HepG2 (cell line): ENCODE results near the gene ATP9A. TPM values are rescaled to one million over a fixed set of nuclear protein-coding genes. Genes with fewer than 3 reads are reported as not detected.
A peak's percentile ranks its signal among the peaks of the same experiment; 100 is the strongest.

Source experiments
- FOXK2 ChIP-seq: fragments of 450-650 bp; IDR thresholded peaks from 2 replicates; pipeline ENCODE4 v1.6.1; 2016
- HCFC1 ChIP-seq: fragments of 150-350 bp; IDR thresholded peaks from 2 replicates; pipeline ENCODE4 v1.6.1; 2014; ENCODE audit warnings: low read depth, low read length
- MAF1 ChIP-seq: sonication (generic); formaldehyde crosslinking; IDR thresholded peaks from 2 replicates; pipeline ENCODE4 v1.5.0; 2020; ENCODE audit warnings: missing genetic modification reagents, borderline replicate concordance
- NFE2L2 ChIP-seq: fragments of 150-350 bp; IDR thresholded peaks from 2 replicates; pipeline ENCODE4 v1.6.1; 2014; ENCODE audit warnings: low read length
- SETDB1 ChIP-seq: sonication (generic); formaldehyde crosslinking; IDR thresholded peaks from 2 replicates; pipeline ENCODE4 v1.5.1; 2020; ENCODE audit warnings: missing genetic modification reagents, mild to moderate bottlenecking, borderline replicate concordance
- SMAD9 ChIP-seq: sonication (generic); formaldehyde crosslinking; IDR thresholded peaks from 2 replicates; pipeline ENCODE4 v1.5.1; 2020; ENCODE audit warnings: mild to moderate bottlenecking, missing genetic modification reagents
- TEAD2 ChIP-seq: sonication (generic); formaldehyde crosslinking; IDR thresholded peaks from 2 replicates; pipeline ENCODE4 v1.9.0; 2021; ENCODE audit warnings: missing genetic modification reagents
- ZBTB20 ChIP-seq: sonication (generic); formaldehyde crosslinking; IDR thresholded peaks from 2 replicates; pipeline ENCODE4 v1.8.1; 2023; ENCODE audit warnings: missing genetic modification reagents, low read depth, mild to moderate bottlenecking, borderline replicate concordance
- ZBTB7B ChIP-seq: sonication (generic); formaldehyde crosslinking; IDR thresholded peaks from 2 replicates; pipeline ENCODE4 v1.4.0; 2020; ENCODE audit warnings: missing genetic modification reagents
- ZFP1 ChIP-seq: IDR thresholded peaks from 2 replicates; pipeline ENCODE4 v1.6.1; 2016
- ZNF749 ChIP-seq: sonication (generic); formaldehyde crosslinking; IDR thresholded peaks from 2 replicates; pipeline ENCODE4 v1.8.0; 2022; ENCODE audit warnings: mild to moderate bottlenecking, missing genetic modification reagents, moderate library complexity, borderline replicate concordance
- polyA plus RNA-seq, 8 experiments: library from polyadenylated mRNA; depleted of rRNA in 3 of 8; stranded (reverse) in 7 of 8; unstranded in 1 of 8; fragments of >200 nt; fragmentation: Illumina TruSeq in 4 of 8; extraction: Trizol in 4 of 8; gene quantifications; 2 replicates each; pipeline versions ENCODE4 v1.2.1 to v1.2.3, GENCODE V29; 2011 to 2016; ENCODE audit warnings: low read depth in 4 of 8, missing spikeins in 1 of 8, mixed read lengths in 1 of 8; ENCODE audit not compliant: insufficient read depth in 1 of 8
- total RNA-seq, 5 experiments: library from RNA; depleted of rRNA; stranded (reverse); fragments of >200 nt; fragmentation: Illumina TruSeq; extraction: Trizol; gene quantifications; 2 replicates each; pipeline ENCODE4 v1.2.3, GENCODE V29; 2016; ENCODE audit warnings: low read depth in 1 of 5
- TF ChIP-seq, protein P1 (sequence below): sonication (generic); formaldehyde crosslinking; IDR thresholded peaks from 2 replicates; pipeline ENCODE4 v1.4.0; 2020; ENCODE audit warnings: missing genetic modification reagents, borderline replicate concordance
- TF ChIP-seq, protein P2 (sequence below): sonication (generic); formaldehyde crosslinking; IDR thresholded peaks from 2 replicates; pipeline ENCODE4 v1.4.0; 2020; ENCODE audit warnings: missing genetic modification reagents
- TF ChIP-seq, protein P3 (sequence below): sonication (generic); formaldehyde crosslinking; IDR thresholded peaks from 2 replicates; pipeline ENCODE4 v1.8.0; 2022; ENCODE audit warnings: missing genetic modification reagents, mild to moderate bottlenecking, moderate library complexity, borderline replicate concordance
- TF ChIP-seq, protein P4 (sequence below): sonication (generic); formaldehyde crosslinking; IDR thresholded peaks from 2 replicates; pipeline ENCODE4 v1.5.1; 2020; ENCODE audit warnings: missing genetic modification reagents, mild to moderate bottlenecking, borderline replicate concordance
- TF ChIP-seq, protein P5 (sequence below): sonication (generic); formaldehyde crosslinking; IDR thresholded peaks from 2 replicates; pipeline ENCODE4 v1.4.0; 2020; ENCODE audit warnings: missing genetic modification reagents, borderline replicate concordance

Gene ATP9A
- total and polyA plus RNA-seq, 2 of the 13 experiments (the other 11 are each of a cell fraction or from before 2014, with no cell fraction given), result 11.8 to 18.5 TPM

DNA sequence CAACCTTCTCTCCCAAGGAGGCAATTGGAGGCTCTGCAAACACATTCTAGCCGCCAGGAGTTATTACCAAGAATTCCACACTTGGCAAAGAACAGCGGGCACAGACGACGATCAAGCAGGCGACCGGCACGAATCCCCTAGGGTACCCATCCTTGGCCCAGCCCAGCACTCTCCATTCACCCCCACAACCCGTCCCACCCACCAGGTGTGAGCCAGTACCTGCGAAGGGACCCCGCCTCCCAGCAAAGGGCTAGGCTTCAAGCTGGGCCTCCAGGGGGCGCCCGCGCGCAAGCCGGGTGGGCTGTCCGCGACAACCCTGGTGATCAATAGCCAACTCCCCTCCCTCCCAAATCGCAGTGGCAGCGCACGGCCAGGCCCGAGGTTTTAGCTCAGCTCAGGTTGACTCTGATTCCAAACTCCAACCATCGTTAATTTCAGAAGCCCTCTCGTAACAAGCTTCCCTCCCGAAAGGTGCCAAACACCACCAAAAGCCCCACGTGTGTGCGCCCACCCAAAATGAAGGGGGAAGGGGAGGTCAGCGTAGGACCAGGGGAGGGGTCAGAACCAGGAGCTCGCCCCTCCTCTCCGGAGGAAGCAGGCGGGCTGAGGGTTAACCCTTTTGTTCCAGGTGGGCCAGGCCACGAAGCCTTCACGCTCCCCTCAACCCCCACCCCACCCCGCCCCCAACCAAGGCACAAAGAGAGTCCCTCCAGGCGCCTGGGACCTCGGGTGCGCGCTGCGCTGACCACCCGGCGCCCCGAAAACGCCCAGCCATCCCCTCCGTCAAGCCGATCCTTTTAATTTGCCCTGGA, 32.1 kb upstream of the ATP9A start (continued):
- TF ChIP-seq, protein P1, sequence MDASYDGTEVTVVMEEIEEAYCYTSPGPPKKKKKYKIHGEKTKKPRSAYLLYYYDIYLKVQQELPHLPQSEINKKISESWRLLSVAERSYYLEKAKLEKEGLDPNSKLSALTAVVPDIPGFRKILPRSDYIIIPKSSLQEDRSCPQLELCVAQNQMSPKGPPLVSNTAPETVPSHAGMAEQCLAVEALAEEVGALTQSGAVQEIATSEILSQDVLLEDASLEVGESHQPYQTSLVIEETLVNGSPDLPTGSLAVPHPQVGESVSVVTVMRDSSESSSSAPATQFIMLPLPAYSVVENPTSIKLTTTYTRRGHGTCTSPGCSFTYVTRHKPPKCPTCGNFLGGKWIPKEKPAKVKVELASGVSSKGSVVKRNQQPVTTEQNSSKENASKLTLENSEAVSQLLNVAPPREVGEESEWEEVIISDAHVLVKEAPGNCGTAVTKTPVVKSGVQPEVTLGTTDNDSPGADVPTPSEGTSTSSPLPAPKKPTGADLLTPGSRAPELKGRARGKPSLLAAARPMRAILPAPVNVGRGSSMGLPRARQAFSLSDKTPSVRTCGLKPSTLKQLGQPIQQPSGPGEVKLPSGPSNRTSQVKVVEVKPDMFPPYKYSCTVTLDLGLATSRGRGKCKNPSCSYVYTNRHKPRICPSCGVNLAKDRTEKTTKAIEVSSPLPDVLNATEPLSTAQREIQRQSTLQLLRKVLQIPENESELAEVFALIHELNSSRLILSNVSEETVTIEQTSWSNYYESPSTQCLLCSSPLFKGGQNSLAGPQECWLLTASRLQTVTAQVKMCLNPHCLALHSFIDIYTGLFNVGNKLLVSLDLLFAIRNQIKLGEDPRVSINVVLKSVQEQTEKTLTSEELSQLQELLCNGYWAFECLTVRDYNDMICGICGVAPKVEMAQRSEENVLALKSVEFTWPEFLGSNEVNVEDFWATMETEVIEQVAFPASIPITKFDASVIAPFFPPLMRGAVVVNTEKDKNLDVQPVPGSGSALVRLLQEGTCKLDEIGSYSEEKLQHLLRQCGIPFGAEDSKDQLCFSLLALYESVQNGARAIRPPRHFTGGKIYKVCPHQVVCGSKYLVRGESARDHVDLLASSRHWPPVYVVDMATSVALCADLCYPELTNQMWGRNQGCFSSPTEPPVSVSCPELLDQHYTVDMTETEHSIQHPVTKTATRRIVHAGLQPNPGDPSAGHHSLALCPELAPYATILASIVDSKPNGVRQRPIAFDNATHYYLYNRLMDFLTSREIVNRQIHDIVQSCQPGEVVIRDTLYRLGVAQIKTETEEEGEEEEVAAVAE (CRISPR knock-in tag), result peak; percentile 63; the same call in 1 of the 2 replicates
- TF ChIP-seq ZNF749 (CRISPR knock-in tag), result 0 out of 2 replicates have a peak, but pooled peaks have one; percentile 41
- TF ChIP-seq, protein P2, sequence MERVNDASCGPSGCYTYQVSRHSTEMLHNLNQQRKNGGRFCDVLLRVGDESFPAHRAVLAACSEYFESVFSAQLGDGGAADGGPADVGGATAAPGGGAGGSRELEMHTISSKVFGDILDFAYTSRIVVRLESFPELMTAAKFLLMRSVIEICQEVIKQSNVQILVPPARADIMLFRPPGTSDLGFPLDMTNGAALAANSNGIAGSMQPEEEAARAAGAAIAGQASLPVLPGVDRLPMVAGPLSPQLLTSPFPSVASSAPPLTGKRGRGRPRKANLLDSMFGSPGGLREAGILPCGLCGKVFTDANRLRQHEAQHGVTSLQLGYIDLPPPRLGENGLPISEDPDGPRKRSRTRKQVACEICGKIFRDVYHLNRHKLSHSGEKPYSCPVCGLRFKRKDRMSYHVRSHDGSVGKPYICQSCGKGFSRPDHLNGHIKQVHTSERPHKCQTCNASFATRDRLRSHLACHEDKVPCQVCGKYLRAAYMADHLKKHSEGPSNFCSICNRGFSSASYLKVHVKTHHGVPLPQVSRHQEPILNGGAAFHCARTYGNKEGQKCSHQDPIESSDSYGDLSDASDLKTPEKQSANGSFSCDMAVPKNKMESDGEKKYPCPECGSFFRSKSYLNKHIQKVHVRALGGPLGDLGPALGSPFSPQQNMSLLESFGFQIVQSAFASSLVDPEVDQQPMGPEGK, result peak; percentile 73
- no peak for TF ChIP-seq FOXK2
- TF ChIP-seq ZBTB7B (CRISPR knock-in tag), result peak; percentile 99
- TF ChIP-seq SMAD9 (CRISPR knock-in tag), result no peak
- 0 out of 2 replicates have a peak, but pooled peaks have one; percentile 37 for TF ChIP-seq SETDB1 (CRISPR knock-in tag)
- no peak for TF ChIP-seq HCFC1
- 0 out of 2 replicates have a peak, but pooled peaks have one; percentile 48 for TF ChIP-seq MAF1 (CRISPR knock-in tag)
- TF ChIP-seq NFE2L2, result no peak
- no peak for TF ChIP-seq TEAD2 (CRISPR knock-in tag)
- TF ChIP-seq, protein P3, sequence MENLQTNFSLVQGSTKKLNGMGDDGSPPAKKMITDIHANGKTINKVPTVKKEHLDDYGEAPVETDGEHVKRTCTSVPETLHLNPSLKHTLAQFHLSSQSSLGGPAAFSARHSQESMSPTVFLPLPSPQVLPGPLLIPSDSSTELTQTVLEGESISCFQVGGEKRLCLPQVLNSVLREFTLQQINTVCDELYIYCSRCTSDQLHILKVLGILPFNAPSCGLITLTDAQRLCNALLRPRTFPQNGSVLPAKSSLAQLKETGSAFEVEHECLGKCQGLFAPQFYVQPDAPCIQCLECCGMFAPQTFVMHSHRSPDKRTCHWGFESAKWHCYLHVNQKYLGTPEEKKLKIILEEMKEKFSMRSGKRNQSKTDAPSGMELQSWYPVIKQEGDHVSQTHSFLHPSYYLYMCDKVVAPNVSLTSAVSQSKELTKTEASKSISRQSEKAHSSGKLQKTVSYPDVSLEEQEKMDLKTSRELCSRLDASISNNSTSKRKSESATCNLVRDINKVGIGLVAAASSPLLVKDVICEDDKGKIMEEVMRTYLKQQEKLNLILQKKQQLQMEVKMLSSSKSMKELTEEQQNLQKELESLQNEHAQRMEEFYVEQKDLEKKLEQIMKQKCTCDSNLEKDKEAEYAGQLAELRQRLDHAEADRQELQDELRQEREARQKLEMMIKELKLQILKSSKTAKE (CRISPR knock-in tag), result no peak; the same call in 1 of the 2 replicates
- no peak for TF ChIP-seq ZFP1 (CRISPR knock-in tag)
- TF ChIP-seq, protein P4, sequence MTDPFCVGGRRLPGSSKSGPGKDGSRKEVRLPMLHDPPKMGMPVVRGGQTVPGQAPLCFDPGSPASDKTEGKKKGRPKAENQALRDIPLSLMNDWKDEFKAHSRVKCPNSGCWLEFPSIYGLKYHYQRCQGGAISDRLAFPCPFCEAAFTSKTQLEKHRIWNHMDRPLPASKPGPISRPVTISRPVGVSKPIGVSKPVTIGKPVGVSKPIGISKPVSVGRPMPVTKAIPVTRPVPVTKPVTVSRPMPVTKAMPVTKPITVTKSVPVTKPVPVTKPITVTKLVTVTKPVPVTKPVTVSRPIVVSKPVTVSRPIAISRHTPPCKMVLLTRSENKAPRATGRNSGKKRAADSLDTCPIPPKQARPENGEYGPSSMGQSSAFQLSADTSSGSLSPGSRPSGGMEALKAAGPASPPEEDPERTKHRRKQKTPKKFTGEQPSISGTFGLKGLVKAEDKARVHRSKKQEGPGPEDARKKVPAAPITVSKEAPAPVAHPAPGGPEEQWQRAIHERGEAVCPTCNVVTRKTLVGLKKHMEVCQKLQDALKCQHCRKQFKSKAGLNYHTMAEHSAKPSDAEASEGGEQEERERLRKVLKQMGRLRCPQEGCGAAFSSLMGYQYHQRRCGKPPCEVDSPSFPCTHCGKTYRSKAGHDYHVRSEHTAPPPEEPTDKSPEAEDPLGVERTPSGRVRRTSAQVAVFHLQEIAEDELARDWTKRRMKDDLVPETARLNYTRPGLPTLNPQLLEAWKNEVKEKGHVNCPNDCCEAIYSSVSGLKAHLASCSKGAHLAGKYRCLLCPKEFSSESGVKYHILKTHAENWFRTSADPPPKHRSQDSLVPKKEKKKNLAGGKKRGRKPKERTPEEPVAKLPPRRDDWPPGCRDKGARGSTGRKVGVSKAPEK (CRISPR knock-in tag), result peak; percentile 97
- TF ChIP-seq ZBTB20 (CRISPR knock-in tag), result peak; percentile 55; the same call in 1 of the 2 replicates
- TF ChIP-seq, protein P5, sequence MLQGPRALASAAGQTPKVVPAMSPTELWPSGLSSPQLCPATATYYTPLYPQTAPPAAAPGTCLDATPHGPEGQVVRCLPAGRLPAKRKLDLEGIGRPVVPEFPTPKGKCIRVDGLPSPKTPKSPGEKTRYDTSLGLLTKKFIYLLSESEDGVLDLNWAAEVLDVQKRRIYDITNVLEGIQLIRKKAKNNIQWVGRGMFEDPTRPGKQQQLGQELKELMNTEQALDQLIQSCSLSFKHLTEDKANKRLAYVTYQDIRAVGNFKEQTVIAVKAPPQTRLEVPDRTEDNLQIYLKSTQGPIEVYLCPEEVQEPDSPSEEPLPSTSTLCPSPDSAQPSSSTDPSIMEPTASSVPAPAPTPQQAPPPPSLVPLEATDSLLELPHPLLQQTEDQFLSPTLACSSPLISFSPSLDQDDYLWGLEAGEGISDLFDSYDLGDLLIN (CRISPR knock-in tag), result no peak
